C4-2B (cell line): ENCODE measurements around the gene ETV5.

Source experiments
- H3K27ac ChIP-seq: fragments of 450-650 bp; 2 replicates; pipeline ENCODE4 v1.5.1; 2017
- CTCF ChIP-seq: fragments of 450-650 bp; conservative IDR thresholded peaks from 2 replicates; pipeline ENCODE4 v1.5.1; 2017; ENCODE audit warnings: mild to moderate bottlenecking
- ZFX ChIP-seq: fragments of 450-650 bp; IDR thresholded peaks from 2 replicates; pipeline ENCODE4 v1.6.1; 2017

Gene ETV5

GRCh38 chr3:186052096-186052840, 56.6 kb downstream of the ETV5 start:
- TF ChIP-seq CTCF: no peak
- no peak for TF ChIP-seq ZFX
- no peak overlapping the region for H3K27ac ChIP-seq

DNA sequence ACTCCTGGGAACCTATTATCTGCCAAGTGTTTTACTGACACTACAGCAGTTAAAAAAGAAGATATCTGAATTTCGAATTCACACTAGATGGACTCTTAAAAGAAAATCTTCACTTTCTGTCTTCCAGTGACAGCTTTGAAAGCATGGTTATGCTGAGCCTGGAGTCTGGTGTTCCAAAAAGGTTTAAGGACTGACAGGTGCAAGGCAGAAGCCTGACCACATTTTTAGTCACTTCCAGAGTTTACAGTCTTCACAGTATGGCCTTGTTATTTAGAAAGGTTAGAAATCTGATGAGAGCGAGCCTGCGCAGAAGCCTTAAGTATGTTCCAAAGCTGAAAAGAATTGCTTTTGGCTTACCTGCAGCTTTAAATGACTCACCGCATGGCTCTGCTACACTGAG, 59.9 kb downstream of the ETV5 start:
- no peak overlapping the region for H3K27ac ChIP-seq
- TF ChIP-seq CTCF: no peak
- TF ChIP-seq ZFX: no peak

DNA sequence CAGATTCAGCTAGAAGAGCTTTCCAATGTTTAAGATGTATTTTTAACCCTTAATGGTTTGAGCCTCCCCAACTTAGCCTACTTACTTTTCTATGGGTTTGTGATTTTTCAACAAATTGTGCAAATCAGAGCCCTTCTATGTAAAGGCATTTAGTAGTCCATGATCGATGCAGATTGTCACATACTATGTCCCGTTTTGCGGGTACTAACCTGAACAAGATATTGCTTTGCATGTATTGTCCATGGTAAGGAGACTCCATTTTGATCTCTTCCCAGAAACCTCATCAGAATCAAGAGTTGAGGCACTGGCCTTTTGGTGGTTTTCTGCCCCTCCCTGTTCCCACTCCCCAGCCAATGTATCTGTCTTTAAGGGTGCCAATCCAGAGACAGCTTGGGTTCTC, 60.8 kb downstream of the ETV5 start:
- TF ChIP-seq ZFX (no peak), CTCF (no peak)
- no peak overlapping the region for H3K27ac ChIP-seq

DNA sequence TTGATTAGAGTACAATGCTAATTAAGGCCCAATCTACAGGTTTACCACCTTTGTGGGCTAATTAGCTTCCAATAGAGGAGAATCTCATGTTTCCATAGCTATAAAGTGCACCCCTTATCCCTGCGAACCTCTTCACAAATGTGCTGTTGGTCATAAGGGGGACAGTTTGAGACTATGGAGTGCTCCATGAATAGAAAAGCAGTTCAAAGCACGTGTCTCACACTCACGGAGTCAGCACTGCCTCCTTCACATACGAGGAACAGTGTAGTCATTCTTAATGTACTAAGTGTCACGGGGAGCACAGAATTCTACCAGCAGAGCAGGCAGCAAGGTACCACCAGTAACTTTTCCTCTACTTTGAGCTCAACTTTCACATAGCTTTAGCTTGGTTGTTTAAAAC, 62.1 kb downstream of the ETV5 start:
- no peak for TF ChIP-seq ZFX
- no peak for TF ChIP-seq CTCF
- no peak overlapping the region for H3K27ac ChIP-seq

- H3K27ac ChIP-seq: no peak overlapping the region
- no peak for TF ChIP-seq ZFX
- no peak for TF ChIP-seq CTCF
Measured at GRCh38 chr3:186044968-186045367, 63.9 kb downstream of the ETV5 start.

DNA sequence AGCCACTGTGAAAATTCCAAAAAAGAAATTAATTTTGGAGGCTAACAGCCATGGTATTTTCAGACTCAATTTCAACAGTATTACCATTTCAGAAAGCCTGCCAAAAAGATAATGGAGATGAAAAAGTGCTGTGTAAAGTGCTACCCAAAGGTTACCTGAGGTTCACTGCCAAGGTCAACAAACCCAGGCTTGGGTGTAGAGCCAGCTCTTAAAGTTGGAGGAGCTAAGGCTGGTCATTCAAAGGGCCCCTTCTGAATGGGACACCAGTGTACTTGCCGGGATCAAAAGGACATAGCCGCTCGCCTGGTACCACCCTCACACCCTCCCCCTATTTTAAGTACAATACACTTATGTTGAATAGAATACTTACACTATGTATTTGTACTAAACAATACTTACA, 64.5 kb downstream of the ETV5 start:
- H3K27ac ChIP-seq: no peak overlapping the region
- no peak for TF ChIP-seq CTCF
- TF ChIP-seq ZFX: no peak

DNA sequence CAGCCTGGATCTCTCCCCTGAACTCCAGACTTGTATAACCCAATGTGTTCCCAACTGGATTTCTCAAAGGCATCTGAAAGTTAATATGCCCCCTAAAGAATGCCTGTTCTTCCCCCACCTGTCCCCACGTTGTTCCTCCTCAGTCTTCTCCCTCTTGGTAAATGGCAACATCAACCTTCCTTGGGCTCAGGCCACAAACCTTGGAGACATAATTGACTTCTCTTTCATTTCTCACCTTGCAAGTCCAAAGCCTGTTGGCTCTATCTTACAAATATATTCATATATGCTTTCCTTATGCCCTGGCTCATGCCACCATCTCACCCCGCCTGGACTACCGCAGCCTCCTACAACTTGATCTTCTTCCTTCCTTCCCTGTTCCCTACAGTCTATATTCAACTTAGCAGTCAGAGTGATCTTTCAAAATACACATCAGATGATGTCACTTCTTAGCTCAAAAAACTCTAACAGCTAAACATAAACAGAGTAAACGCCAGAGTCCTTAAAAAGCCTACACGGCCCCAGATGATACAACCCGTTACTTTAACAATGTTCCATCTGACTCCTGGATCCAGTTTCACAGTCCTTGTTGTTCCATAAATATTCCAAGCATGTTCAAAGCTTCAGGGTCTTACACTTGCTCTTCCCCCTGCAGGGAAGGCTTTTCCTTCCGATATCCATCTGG, 66.2 kb downstream of the ETV5 start:
- TF ChIP-seq ZFX (no peak), CTCF (no peak)
- no peak overlapping the region for H3K27ac ChIP-seq
